Choroid plexus epithelial cell (primary cell): Measurements from ENCODE around the gene PRKCE.

ENCODE experiments used
- DNase-seq: peaks from one replicate; pipeline ENCODE4 v3.0.0-alpha.2; 2010; ENCODE audit warnings: low read depth
- H3K4me3 ChIP-seq: 2 replicates; pipeline ENCODE4 v1.5.1; 2011; ENCODE audit warnings: low read depth, mild to moderate bottlenecking, control low read depth, low read length, moderate library complexity
- CTCF ChIP-seq: conservative IDR thresholded peaks from 2 replicates; pipeline ENCODE4 v1.5.1; 2011; ENCODE audit warnings: low read depth, mild to moderate bottlenecking, control low read depth, inconsistent platforms, low read length, moderate library complexity

The PRKCE gene

GRCh38 chr2:45902781-45903375 is 251.4 kb downstream of the PRKCE start:
- no peak for TF ChIP-seq CTCF

GRCh38 chr2:45904267-45904945 is 252.9 kb downstream of the PRKCE start:
- no peak overlapping the region for H3K4me3 ChIP-seq
- no peak for DNase-seq
- no peak for TF ChIP-seq CTCF

More at GRCh38 chr2:45902781-45903375, 251.4 kb downstream of the PRKCE start:
- H3K4me3 ChIP-seq = no peak overlapping the region
- DNase-seq = no peak

- DNase-seq = no peak
- no peak overlapping the region for H3K4me3 ChIP-seq
- TF ChIP-seq CTCF = no peak
Measured at GRCh38 chr2:45904946-45905631, 253.6 kb downstream of the PRKCE start.

GRCh38 chr2:45905632-45905958 is 254.1 kb downstream of the PRKCE start:
- TF ChIP-seq CTCF = no peak
- DNase-seq = no peak
- no peak overlapping the region for H3K4me3 ChIP-seq

GRCh38 chr2:45907592-45907991 is 256.1 kb downstream of the PRKCE start:
- DNase-seq = no peak
- no peak overlapping the region for H3K4me3 ChIP-seq
- no peak for TF ChIP-seq CTCF

- no peak for DNase-seq
- no peak for TF ChIP-seq CTCF
- no peak overlapping the region for H3K4me3 ChIP-seq
Measured at GRCh38 chr2:45908316-45909170, 257.1 kb downstream of the PRKCE start.
